Mammary epithelial cell (primary cell): ENCODE results near the gene SPECC1L.
"Not testable (repeated sequence)": the region's sequence is repeated elsewhere in the genome, so short reads cannot be mapped to it uniquely, and the experiment has no call there.

Experiments used
- EZH2 ChIP-seq: IDR thresholded peaks from 2 replicates; pipeline ENCODE4 v1.6.1; 2012; ENCODE audit warnings: low read length, inconsistent platforms, borderline replicate concordance
- TF ChIP-seq, protein P1 (sequence below), 2 donors: IDR thresholded peaks in 1 of 2; conservative IDR thresholded peaks in 1 of 2; 2 replicates each; pipeline ENCODE4 v1.5.1; 2011 to 2012; ENCODE audit warnings: inconsistent platforms in 2 of 2, low read length in 2 of 2, mild to moderate bottlenecking in 2 of 2, control low read depth in 1 of 2, low read depth in 1 of 2; ENCODE audit not compliant: insufficient read depth in 1 of 2; ENCODE audit errors: extremely low read depth in 1 of 2

DNA sequence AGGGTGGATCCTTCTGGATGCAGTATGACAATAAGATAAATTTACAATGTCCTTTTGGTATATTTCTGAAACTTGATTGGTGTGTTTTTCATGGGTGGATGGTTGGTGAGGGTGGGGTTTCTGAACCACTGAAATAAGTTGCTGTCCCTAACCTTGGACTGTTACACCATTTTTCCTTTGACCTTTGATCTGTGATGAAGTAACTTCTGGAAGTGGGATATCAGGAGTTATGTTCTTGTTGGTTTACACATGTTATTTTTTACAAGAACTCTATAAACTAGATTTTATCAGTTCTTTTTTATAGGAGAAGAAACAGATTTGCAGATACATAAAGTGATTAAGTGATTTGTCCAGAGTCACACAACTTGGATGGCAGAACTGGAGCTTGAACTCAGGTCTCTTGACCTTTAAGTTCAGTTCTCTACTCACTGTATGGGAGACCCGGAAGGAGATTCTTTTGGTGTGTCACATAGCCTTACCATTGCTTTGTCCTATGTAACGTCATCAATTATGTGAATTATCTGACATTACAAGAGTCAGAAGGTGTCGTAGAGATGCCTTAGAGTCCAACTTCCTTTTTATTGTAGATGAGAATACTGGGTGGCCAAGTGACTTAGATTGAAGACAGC lies 21.7 kb downstream of the SPECC1L start:
- TF ChIP-seq, protein P1, sequence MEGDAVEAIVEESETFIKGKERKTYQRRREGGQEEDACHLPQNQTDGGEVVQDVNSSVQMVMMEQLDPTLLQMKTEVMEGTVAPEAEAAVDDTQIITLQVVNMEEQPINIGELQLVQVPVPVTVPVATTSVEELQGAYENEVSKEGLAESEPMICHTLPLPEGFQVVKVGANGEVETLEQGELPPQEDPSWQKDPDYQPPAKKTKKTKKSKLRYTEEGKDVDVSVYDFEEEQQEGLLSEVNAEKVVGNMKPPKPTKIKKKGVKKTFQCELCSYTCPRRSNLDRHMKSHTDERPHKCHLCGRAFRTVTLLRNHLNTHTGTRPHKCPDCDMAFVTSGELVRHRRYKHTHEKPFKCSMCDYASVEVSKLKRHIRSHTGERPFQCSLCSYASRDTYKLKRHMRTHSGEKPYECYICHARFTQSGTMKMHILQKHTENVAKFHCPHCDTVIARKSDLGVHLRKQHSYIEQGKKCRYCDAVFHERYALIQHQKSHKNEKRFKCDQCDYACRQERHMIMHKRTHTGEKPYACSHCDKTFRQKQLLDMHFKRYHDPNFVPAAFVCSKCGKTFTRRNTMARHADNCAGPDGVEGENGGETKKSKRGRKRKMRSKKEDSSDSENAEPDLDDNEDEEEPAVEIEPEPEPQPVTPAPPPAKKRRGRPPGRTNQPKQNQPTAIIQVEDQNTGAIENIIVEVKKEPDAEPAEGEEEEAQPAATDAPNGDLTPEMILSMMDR (conservative IDR thresholded peaks at IDR 0.05 in 1 of 2, IDR thresholded peaks at IDR 0.05 in 1 of 2; ENCODE audit: extremely low read depth in 1 of 2, insufficient read depth in 1 of 2, low read depth in 1 of 2, low read length in 2 of 2): not testable (repeated sequence)
- TF ChIP-seq EZH2: not testable (repeated sequence)
